Nephron progenitor cell (in vitro differentiated cells): ENCODE measurements around the gene YES1.

Source experiments
- DNase-seq: peaks from one replicate; pipeline ENCODE4 v3.0.0; 2021
- H3K27ac Mint-ChIP-seq: 2 replicates; pipeline ENCODE4 v1.8.0; 2021; ENCODE audit warnings: mild to moderate bottlenecking, moderate library complexity, mixed read lengths
- H3K27me3 Mint-ChIP-seq: 2 replicates; pipeline ENCODE4 v1.8.0; 2021; ENCODE audit warnings: mild to moderate bottlenecking, low read depth, mixed read lengths; ENCODE audit not compliant: poor library complexity
- H3K36me3 Mint-ChIP-seq: 2 replicates; pipeline ENCODE4 v1.8.0; 2021; ENCODE audit warnings: low read depth, mixed read lengths
- H3K4me1 Mint-ChIP-seq: 2 replicates; pipeline ENCODE4 v1.8.0; 2021; ENCODE audit warnings: mixed read lengths
- H3K4me3 Mint-ChIP-seq: 2 replicates; pipeline ENCODE4 v1.8.0; 2021; ENCODE audit warnings: mild to moderate bottlenecking, moderate library complexity, mixed read lengths
- H3K9me3 Mint-ChIP-seq: 2 replicates; pipeline ENCODE4 v1.8.0; 2021; ENCODE audit warnings: mild to moderate bottlenecking, moderate library complexity, mixed read lengths
- TF ChIP-seq, protein P1 (sequence below): fragments of 200-600 bp; sonication (generic); IDR thresholded peaks from 2 replicates; pipeline ENCODE4 v1.5.0; 2021; ENCODE audit warnings: antibody characterized with exemption

YES1 gene

DNA sequence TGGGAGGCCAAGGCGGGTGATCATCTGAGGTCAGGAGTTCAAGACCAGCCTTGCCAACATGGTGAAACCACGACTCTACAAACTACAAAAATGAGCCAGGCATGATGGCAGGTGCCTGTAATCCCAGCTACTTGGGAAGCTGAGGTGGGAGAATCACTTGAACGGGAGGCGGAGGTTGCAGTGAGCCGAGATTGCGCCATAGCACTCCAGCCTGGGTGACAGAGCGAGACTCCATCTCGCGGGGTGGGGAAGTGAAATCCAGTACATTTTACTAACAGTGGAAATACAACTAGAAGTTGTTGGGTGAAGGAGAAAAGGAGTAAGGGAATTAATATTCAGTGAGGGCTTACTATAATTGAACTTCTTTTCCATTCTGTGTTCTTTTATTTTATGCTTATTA, 86.4 kb downstream of the YES1 start:
- Mint-ChIP-seq H3K4me1 (no peaks in the 10 kb centered on the region), H3K36me3 (peaks cover 67% of the 10 kb centered on the region), H3K4me3 (no peak overlapping the region), H3K27me3 (no peaks in the 10 kb centered on the region), H3K27ac (no peak overlapping the region), H3K9me3 (no peaks in the 10 kb centered on the region)
- TF ChIP-seq, protein P1, sequence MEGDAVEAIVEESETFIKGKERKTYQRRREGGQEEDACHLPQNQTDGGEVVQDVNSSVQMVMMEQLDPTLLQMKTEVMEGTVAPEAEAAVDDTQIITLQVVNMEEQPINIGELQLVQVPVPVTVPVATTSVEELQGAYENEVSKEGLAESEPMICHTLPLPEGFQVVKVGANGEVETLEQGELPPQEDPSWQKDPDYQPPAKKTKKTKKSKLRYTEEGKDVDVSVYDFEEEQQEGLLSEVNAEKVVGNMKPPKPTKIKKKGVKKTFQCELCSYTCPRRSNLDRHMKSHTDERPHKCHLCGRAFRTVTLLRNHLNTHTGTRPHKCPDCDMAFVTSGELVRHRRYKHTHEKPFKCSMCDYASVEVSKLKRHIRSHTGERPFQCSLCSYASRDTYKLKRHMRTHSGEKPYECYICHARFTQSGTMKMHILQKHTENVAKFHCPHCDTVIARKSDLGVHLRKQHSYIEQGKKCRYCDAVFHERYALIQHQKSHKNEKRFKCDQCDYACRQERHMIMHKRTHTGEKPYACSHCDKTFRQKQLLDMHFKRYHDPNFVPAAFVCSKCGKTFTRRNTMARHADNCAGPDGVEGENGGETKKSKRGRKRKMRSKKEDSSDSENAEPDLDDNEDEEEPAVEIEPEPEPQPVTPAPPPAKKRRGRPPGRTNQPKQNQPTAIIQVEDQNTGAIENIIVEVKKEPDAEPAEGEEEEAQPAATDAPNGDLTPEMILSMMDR = no peak
- DNase-seq = no peak

DNA sequence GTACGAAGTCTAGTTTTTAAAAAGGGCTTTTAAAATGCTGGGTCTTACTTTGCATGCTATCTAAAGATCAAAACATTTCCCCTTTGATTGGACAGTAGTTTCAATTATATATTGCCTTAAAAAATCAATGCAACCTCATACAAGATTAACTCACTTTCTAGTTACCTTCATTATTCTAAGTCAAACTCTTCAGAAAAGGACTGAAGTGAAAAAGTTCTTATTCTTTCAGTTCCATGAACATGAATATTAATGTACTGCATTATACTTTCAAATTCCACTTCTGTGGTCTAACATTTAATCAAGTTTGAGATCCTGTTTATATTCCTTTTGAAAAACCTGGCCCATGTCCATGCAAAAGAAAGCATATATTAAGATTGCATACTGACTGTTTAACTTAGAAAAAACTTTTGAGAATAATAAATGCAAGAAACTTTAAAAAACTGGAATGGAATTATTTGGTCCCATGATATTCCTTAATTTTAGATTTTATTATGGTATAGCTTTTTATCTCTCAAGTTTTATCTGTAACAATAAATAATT, 88.4 kb downstream of the YES1 start:
- peak overlapping the region; percentile 39 for H3K27ac Mint-ChIP-seq
- TF ChIP-seq, protein P1 = no peak
- DNase-seq = no peak
- H3K4me3 Mint-ChIP-seq = no peak overlapping the region
- H3K27me3 Mint-ChIP-seq = peaks cover 2% of the 10 kb centered on the region
- no peaks in the 10 kb centered on the region for H3K4me1 Mint-ChIP-seq
- no peaks in the 10 kb centered on the region for H3K9me3 Mint-ChIP-seq
- H3K36me3 Mint-ChIP-seq = peaks cover 63% of the 10 kb centered on the region

GRCh38 chr18:717003-717402, 95.0 kb downstream of the YES1 start:
- Mint-ChIP-seq H3K27ac (peak overlapping the region; percentile 76), H3K27me3 (peaks cover 18% of the 10 kb centered on the region), H3K9me3 (peaks cover 16% of the 10 kb centered on the region)

DNA sequence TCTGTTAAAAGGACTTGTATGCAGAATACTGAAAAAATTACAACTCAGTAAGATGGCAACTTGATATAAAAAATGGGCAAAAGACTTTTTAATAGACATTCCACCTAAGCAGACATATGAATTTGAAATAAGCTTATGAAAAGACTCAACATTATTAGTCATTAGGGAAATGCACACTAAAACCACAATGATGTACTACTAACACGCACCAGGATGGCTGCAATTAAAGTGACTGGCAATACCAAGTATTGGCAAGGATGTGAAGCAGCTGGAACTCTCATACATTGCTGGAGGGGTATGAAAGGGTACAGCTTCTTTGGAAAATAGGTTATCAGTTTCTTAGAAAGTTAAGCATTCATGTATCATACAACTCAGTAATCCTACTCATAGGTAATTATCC, 96.4 kb downstream of the YES1 start:
- Mint-ChIP-seq H3K4me3 (no peak overlapping the region), H3K27ac (no peak overlapping the region), H3K4me1 (peaks cover 10% of the 10 kb centered on the region), H3K27me3 (peaks cover 18% of the 10 kb centered on the region), H3K36me3 (peaks cover 13% of the 10 kb centered on the region), H3K9me3 (peaks cover 16% of the 10 kb centered on the region)
- DNase-seq = no peak
- TF ChIP-seq, protein P1 = no peak

More at GRCh38 chr18:717003-717402, 95.0 kb downstream of the YES1 start:
- no peak for DNase-seq
- no peaks in the 10 kb centered on the region for H3K4me1 Mint-ChIP-seq
- H3K36me3 Mint-ChIP-seq = peaks cover 18% of the 10 kb centered on the region
- no peak overlapping the region for H3K4me3 Mint-ChIP-seq
- TF ChIP-seq, protein P1 = no peak

- no peak for DNase-seq
- Mint-ChIP-seq H3K27ac (no peak overlapping the region), H3K4me3 (peak overlapping the region; percentile 58)
Observed at GRCh38 chr18:713135-713490, 98.9 kb downstream of the YES1 start.

More at GRCh38 chr18:713135-713490, 98.9 kb downstream of the YES1 start:
- TF ChIP-seq, protein P1 = no peak
- peaks cover 16% of the 10 kb centered on the region for H3K9me3 Mint-ChIP-seq
- H3K27me3 Mint-ChIP-seq = peaks cover 15% of the 10 kb centered on the region
- peaks cover 25% of the 10 kb centered on the region for H3K4me1 Mint-ChIP-seq
- peaks cover 12% of the 10 kb centered on the region for H3K36me3 Mint-ChIP-seq
